Upper lobe of left lung (tissue), 4 donors: ENCODE measurements around the gene ZNF414.

ENCODE experiments used
- CTCF ChIP-seq, 6 experiments: fragments of 450-650 bp in 4 of 6; fragments of 200-600 bp in 2 of 6; sonication (generic) in 2 of 6; IDR thresholded peaks; one replicate each; pipeline ENCODE4 v1.5.1; 2016 to 2019; ENCODE audit warnings: antibody characterized with exemption in 6 of 6
- POLR2A ChIP-seq, 4 donors: fragments of 450-650 bp; IDR thresholded peaks; one replicate each; pipeline ENCODE4 v1.5.1; 2016 to 2017; ENCODE audit warnings: antibody characterized with exemption in 4 of 4, mild to moderate bottlenecking in 2 of 4
- POLR2AphosphoS5 ChIP-seq, 2 donors: sonication (generic); formaldehyde crosslinking; IDR thresholded peaks; one replicate each; pipeline ENCODE4 v1.5.1; 2017; ENCODE audit warnings: antibody characterized with exemption in 2 of 2

GRCh38 chr19:8482696-8483095, 31.3 kb downstream of the ZNF414 start:
- TF ChIP-seq POLR2AphosphoS5 (IDR thresholded peaks at IDR 0.05) (no peak), CTCF (IDR thresholded peaks at IDR 0.05) (no peak), POLR2A (IDR thresholded peaks at IDR 0.05) (no peak)
